Measurements from ENCODE around the gene CERK. TPM values are rescaled to one million over a fixed set of nuclear protein-coding genes. Genes with fewer than 3 reads are reported as not detected.

Gene CERK
- total and polyA plus RNA-seq, 9 of the 15 experiments (the other 6 are each of a cell fraction or from before 2014, with no cell fraction given), result 1.1 to 14.9 (median 8.7) TPM

DNA sequence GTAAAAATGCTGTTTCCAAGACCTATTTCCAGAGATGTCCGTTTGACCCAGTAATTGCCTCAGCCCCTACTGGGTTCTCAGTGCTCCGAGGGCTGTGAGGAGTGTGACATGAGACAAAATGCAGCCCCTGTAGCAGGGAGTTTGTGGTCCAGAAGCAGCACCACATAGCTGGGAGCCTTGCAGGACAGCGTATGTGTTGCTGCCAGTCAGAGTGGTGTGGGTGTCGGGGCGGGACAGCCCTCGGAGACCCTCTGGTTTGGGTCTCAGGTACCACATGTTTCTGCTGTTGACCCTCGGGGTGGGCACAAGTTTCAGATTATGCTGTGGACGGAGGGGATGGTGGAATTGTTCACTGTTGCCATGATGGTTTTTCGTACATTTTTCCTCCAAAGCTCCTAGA is 41.6 kb upstream of the CERK start:
- no peak for TF ChIP-seq NCOA6 (IDR thresholded peaks at IDR 0.05)
- TF ChIP-seq EGR1 (conservative IDR thresholded peaks at IDR 0.05), result no peak
- TF ChIP-seq NR2C1 (IDR thresholded peaks at IDR 0.05), result no peak
- TF ChIP-seq NR2C1 (tag; IDR thresholded peaks at IDR 0.05), result no peak
- no peak for TF ChIP-seq NUFIP1 (IDR thresholded peaks at IDR 0.05; ENCODE audit: partially characterized antibody)
- TF ChIP-seq CREBBP (IDR thresholded peaks at IDR 0.05; ENCODE audit: low read depth, low read length), result no peak
- no peak for TF ChIP-seq HLTF (IDR thresholded peaks at IDR 0.05)
- TF ChIP-seq ID3 (CRISPR knock-in tag; IDR thresholded peaks at IDR 0.05), result no peak
- TF ChIP-seq ID3 (tag; IDR thresholded peaks at IDR 0.05), result no peak
- no TSS peak for BruUV-seq (replicated peaks)
- POLR2A ChIA-PET, result interaction anchor here (0.6 to 2.0 kb wide), 3 partner anchors 9 to 33 kb away, joined by 3 to 7 read pairs (median 6); partner anchors contain the start of gene TBC1D22A

More for the DNA sequence above, 41.6 kb upstream of the CERK start:
- CTCF ChIA-PET (ENCODE audit: low intra/inter-chr PET ratio), result no interaction called here
- intact Hi-C loops (cut with micrococcal nuclease) (no loop called here), in situ Hi-C loops (cut with MboI) (no loop called here)
- DNase-seq (ENCODE audit: extremely low read depth in 1 of 4, low spot score in 3 of 4) (no peak), ATAC-seq (no peak), FAIRE-seq (no peak)
- H3K4me1 ChIP-seq (replicated peaks in 1 of 2; ENCODE audit: control insufficient read depth in 2 of 2, insufficient read depth in 2 of 2, low read length in 2 of 2), result peaks cover 9 to 24% of the 10 kb centered on the region in 2 experiments; a peak in 4 of 5 replicates
- H3K9ac ChIP-seq (ENCODE audit: insufficient read depth in 1 of 2, low read depth in 2 of 2, low read length in 2 of 2), result no peak overlapping the region
- H2AFZ ChIP-seq (ENCODE audit: low read depth, low read length), result no peak overlapping the region
- H3K4me3 ChIP-seq, result no peak overlapping the region
- H3K36me3 ChIP-seq (ENCODE audit: control insufficient read depth, insufficient read depth, low read length), result 0 out of 3 replicates have a peak, but pooled peaks cover 2% of the 10 kb centered on the region
- H3K9me1 ChIP-seq (ENCODE audit: control insufficient read depth, insufficient read depth, low read length), result peaks cover 3% of the 10 kb centered on the region
- H3K9me3 ChIP-seq (replicated peaks; ENCODE audit: control insufficient read depth, insufficient read depth, low read depth, low read length), result no peaks in the 10 kb centered on the region
- H3K27ac ChIP-seq (ENCODE audit: extremely low read depth, low read depth, low read length), result no peak overlapping the region
- H3K4me2 ChIP-seq (ENCODE audit: insufficient read depth, low read length), result no peak overlapping the region
- WGBS (ENCODE audit: insufficient coverage, low coverage, missing lambda C conversion rate), result 60% methylated on average over 9 of the region's 9 CpGs
- H3K27me3 ChIP-seq (ENCODE audit: control insufficient read depth in 2 of 2, insufficient read depth in 2 of 2, low read length in 2 of 2), result no peaks in the 10 kb centered on the region
- H3K79me2 ChIP-seq (ENCODE audit: control insufficient read depth, insufficient read depth, low read length), result peaks cover 30% of the 10 kb centered on the region
- H4K20me1 ChIP-seq (replicated peaks; ENCODE audit: control insufficient read depth, insufficient read depth, low read length), result peaks cover 3% of the 10 kb centered on the region
